Stimulated activated CD4-positive, alpha-beta T cell treated with anti-CD3 and anti-CD28 coated beads, Interleukin-1b, Interleukin-23, amount 100 ng/mL, for 1 hour (primary cell): Measurements from ENCODE around the gene LDLRAP1.
"Not testable (repeated sequence)": the region's sequence is repeated elsewhere in the genome, so short reads cannot be mapped to it uniquely, and the experiment has no call there.

Experiments
- DNase-seq, 2 donors: peaks; one replicate each; pipeline ENCODE4 v3.0.0-alpha.2; 2020; ENCODE audit warnings: low read depth in 2 of 2

The LDLRAP1 gene

DNA sequence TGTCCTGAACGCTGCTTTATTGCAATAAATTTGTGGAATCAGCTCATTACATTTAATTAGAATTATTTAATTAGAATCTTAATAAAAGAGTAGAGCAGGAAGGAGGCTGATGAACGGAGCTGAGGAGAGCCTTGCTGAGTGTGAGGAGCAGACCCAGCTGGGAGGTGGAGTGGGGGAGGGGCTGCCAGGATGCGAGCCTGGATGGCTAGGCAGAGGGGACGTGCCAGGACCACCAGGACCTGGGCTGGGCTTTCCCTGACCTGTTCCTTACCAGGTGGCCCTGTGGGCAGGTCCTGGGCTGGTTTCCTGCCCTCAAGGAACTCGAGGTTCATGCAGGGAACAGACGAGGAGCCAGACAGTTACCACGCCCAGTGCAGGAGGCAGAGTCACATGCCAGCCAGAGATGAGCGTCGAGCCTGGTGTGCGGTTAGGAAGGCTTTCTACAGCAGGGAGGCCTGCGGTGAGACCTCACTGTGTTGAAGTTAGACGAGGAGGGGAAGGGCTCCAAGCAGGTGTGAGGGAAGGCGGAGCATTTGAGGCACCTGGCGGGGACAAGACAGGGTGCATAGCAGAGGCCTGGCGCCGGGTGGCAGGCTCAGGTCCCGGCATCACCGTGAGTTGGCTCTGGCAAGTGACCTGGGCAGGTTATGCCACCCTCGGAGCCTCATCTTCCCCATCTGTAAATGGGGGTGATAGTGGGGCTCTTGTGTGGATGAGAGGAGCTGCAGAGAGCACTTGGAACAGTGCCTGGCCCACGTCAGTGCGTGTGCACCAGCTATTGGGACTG, 33.9 kb downstream of the LDLRAP1 start:
- no peak for DNase-seq

- no peak for DNase-seq
Measured at GRCh38 chr1:25579292-25580252, 36.2 kb downstream of the LDLRAP1 start.

DNA sequence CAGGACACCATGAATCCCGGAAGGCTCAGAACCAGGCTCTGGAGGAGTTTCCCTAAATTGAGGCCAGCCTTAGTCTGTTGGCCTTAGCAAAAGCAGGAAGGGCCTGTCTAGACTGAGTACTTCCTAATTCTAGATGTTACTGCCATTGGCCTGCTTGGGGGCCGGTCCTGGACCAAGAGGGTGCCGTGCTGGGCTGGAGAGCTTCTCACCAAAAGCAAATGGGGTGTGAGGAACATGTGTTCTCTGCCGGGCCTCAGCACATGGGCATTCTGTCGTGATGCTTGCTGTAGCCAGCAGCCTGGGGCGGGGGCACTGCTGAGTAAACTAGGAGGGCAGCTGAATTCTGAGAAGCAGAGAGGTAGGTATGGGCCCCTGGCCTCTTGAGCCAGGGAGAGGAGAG, 37.5 kb downstream of the LDLRAP1 start:
- DNase-seq: no peak

- DNase-seq: no peak
Measured at GRCh38 chr1:25581764-25582163, 38.4 kb downstream of the LDLRAP1 start.

GRCh38 chr1:25583519-25584370, 40.3 kb downstream of the LDLRAP1 start:
- DNase-seq: no peak

- DNase-seq: no peak
Measured at GRCh38 chr1:25586181-25586588, 42.8 kb downstream of the LDLRAP1 start.

- DNase-seq: no peak
Measured at GRCh38 chr1:25587290-25587689, 43.9 kb downstream of the LDLRAP1 start.

GRCh38 chr1:25588224-25588623, 44.8 kb downstream of the LDLRAP1 start:
- not testable (repeated sequence) for DNase-seq

DNA sequence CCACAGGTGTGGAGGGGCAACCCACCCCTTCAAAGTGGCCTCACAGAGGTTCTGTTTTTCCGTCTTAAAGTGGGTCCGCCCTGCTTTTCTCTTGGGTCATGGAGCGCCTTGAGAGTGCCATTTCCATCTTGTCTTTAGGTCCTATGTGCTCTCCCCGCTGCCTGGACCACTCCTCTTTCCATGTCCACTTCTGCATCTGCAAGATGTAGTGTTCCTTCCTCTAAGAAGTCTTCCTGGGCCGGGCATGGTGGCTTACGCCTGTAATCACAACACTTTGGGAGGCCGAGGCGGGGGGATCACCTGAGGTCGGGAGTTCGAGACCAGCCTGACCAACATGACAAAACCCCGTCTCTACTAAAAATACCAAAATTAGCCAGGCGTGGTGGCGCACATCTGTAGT, 45.4 kb downstream of the LDLRAP1 start:
- DNase-seq: not testable (repeated sequence)

GRCh38 chr1:25590096-25590824, 46.9 kb downstream of the LDLRAP1 start:
- DNase-seq: no peak

- DNase-seq: no peak
Measured at GRCh38 chr1:25593861-25594260, 50.5 kb downstream of the LDLRAP1 start.

- no peak for DNase-seq
Measured at GRCh38 chr1:25594971-25595370, 51.6 kb downstream of the LDLRAP1 start.

- not testable (repeated sequence) for DNase-seq
Measured at GRCh38 chr1:25596641-25597040, 53.2 kb downstream of the LDLRAP1 start.

DNA sequence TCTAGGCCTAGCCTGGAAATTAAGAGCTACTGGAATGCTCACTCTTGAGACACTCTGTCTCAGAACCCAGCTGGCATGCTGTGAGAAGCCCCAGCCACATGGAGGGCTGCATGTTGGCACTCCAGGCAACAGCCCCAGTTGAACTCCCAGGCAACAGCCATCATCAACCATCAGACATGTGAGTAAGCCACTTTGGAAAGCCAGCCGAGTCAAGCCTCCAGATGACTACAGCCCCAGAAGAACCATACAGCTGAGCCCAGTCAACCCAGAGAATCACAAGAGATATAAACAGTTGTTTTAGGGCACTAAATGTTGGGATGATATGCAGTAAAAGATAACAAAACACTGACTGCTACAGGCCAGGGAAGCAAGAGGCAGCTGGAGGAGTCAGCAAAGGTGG, 55.5 kb downstream of the LDLRAP1 start:
- DNase-seq: no peak

GRCh38 chr1:25599969-25600610, 56.7 kb downstream of the LDLRAP1 start:
- DNase-seq: no peak

DNA sequence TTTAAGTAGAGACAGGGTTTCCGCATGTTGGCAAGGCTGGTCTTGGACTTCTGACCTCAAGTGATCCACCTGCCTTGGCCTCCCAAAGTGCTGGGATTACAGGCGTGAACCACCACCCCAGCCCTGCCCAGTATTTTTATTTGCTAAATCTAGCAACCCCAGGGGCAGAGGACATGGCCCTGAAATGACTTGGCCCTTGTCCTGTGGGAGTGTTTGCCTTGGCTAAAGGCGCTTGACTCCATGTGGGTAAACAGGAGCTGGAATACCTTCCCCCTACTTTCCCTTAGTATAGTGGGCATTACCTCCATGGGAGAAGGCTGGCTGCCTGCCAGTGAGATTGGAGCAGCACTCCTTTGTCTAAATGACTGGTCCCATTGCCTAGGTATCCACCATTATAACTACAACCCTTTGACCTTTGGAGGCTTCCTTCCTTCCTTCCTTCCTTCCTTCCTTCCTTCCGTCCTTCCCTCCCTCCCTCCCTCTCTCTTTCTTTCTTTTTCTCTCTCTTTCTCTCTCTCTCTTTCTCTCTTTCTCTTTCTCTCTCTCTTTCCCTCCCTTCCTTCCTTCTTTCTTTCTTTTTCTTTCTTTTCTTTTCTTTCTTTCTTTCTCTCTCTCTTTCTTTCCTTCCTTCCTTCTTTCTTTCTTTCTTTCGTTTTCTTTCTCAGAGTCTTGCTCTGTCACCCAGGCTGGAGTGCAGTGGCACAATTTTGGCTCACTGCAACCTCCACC, 57.7 kb downstream of the LDLRAP1 start:
- DNase-seq: not testable (repeated sequence)

DNA sequence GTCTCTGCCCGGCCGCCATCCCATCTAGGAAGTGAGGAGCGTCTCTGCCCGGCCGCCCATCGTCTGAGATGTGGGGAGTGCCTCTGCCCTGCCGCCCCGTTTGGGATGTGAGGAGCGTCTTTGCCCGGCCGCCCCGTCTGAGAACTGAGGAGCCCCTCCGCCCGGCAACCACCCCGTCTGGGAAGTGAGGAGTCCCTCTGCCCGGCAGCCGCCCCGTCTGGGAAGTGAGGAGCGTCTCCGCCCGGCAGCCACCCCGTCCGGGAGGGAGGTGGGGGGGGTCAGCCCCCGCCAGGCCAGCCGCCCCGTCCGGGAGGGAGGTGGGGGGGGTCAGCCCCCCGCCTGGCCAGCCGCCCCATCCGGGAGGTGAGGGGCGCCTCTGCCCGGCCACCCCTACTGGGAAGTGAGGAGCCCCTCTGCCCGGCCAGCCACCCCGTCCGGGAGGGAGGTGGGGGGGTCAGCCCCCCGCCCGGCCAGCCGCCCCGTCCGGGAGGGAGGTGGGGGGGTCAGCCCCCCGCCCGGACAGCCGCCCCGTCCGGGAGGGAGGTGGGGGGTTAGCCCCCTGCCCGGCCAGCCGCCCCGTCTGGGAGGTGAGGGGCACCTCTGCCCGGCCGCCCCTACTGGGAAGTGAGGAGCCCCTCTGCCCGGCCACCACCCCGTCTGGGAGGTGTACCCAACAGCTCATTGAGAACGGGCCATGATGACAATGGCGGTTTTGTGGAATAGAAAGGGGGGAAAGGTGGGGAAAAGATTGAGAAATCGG, 60.6 kb downstream of the LDLRAP1 start:
- DNase-seq: not testable (repeated sequence)

- no peak for DNase-seq
Measured at GRCh38 chr1:25607123-25607522, 63.7 kb downstream of the LDLRAP1 start.
